ENCODE results near the gene ARHGAP42.

The ARHGAP42 gene

GRCh38 chr11:100761841-100762240 is 74.8 kb downstream of the ARHGAP42 start:
- DNase-seq: no peak

- DNase-seq: no peak
These were observed 79.7 kb downstream of the ARHGAP42 start for GRCh38 chr11:100766764-100767163.

GRCh38 chr11:100769165-100769564 is 82.1 kb downstream of the ARHGAP42 start:
- no peak for DNase-seq

- no peak for DNase-seq
These were observed 82.5 kb downstream of the ARHGAP42 start for GRCh38 chr11:100769617-100770016.

GRCh38 chr11:100774132-100774531 is 87.0 kb downstream of the ARHGAP42 start:
- no peak for DNase-seq

DNA sequence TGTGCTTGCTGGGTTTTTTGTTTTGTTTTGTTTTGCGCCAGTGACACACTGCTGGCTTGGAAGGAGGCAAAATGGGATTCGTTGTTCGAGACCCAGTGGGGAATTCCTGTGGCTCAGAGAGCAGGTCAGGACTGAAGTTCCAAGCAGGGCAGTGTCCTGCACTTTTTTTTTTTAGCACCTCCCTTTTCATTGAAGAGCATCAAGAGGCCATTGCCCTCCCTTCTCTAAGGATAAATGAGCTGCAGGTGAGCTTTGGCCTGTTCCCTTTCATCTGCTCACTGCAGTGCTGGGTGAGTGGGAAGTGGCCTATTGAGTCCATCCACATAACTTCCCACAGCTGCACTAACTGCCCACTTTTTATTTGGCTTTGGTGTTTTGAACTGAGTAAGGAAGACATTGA is 87.8 kb downstream of the ARHGAP42 start:
- DNase-seq: no peak

DNA sequence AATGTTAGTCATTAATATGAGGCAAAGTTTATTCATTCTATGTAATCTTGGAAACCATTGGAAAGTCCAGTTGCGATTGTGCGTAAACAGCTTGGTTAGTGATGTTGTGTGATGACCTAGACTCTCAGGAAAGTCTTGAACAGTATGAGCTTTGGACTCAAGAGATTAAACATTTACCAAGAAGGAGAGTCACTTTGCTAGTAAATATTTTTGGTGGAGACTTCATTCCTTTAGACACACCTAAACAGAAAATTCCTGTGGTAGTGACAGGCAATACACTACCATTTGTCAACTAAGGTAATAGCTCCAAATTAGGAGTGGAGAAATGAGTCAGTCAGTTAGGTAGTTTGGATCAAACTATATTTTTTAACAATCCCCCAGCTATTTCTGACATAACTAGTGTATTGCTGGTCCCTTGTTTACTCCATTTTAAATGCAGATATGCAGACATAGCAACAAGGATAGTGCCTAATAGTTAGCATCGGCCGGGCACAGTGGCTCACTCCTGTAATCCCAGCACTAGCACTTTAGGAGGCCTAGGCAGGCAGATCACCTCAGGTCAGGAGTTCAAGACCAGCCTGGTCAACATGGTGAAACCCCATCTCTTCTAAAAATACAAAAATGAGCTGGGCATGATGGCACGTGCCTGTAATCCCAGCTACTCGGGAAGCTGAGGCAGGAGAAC is 89.3 kb downstream of the ARHGAP42 start:
- no peak for DNase-seq

GRCh38 chr11:100777103-100777502 is 90.0 kb downstream of the ARHGAP42 start:
- no peak for DNase-seq

GRCh38 chr11:100777736-100778135 is 90.6 kb downstream of the ARHGAP42 start:
- no peak for DNase-seq

GRCh38 chr11:100778166-100778785 is 91.2 kb downstream of the ARHGAP42 start:
- no peak for DNase-seq

- no peak for DNase-seq
These were observed 93.4 kb downstream of the ARHGAP42 start for GRCh38 chr11:100780470-100780869.

- DNase-seq: no peak
These were observed 98.3 kb downstream of the ARHGAP42 start for GRCh38 chr11:100785148-100785983.

DNA sequence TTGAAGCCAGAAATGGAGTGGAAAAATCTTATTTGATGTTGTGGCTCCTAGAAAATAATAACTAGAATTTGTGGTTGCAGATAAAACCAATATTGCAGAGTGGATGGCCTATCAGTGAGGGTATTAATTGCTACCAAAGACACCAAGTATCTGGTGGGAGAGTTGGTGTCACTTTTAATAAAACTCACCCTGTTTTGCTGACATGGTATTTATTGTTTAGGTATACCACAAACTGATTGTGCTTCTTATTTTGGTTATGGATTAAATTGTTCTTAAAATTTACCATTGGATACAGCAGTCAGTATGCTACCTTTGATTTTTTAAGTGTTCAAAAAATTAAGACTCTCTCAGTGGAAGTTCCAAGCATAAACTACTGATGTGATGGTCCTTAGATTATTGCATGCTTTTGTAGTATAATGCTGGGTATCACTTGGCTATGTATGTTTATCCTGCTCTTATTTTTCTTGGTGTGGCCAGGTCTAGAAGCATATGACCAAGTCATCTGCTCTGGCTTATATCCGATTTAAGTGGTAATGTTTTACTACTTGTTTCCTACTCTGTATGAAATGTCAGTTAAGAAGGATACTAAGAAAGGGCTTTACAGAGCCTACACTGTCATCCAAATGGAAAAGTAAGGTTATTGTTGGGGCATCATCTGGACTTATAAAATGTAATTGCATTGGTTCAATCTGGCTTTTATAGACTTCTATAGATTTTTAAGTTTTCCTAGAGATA is 101.6 kb downstream of the ARHGAP42 start:
- DNase-seq: no peak

DNA sequence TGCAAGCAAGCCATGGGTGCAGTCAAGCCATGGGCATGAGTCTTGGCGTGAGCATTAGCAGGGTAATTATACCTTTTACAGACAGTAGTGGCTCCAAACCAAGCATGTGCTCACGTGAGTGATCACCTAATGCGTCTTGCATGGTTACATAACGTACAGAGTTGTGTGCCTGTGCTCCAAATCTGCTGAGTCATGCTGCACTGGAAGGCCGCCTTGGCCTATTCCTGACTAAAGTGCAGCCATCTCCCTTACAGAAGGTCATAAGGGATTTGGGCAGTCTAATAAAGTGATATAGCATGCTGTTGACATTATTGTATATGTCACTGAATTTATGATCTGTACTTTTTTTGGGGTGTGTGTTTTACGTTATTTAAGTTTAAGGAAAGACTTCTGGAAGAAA is 102.4 kb downstream of the ARHGAP42 start:
- no peak for DNase-seq

GRCh38 chr11:100790073-100790472 is 103.0 kb downstream of the ARHGAP42 start:
- no peak for DNase-seq

DNA sequence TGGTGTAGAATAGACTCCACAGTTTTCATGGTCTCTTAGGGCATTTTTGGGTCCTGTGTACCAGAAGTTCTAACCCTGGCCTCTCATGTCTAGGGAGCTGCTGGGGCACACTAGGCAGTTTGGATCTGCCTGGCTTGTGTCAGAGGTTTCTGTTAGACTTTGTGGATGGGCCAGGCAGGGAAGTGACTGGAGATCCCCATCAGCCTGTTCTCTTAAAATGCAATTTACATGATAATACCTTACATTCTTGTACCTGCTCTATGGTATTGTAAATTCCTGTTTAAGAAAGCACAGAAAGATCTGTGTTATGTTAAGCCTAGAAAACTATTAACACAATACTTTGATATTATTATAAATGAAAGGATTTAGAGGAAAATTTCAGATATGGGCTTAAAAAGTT is 104.0 kb downstream of the ARHGAP42 start:
- DNase-seq: no peak

- no peak for DNase-seq
These were observed 104.8 kb downstream of the ARHGAP42 start for GRCh38 chr11:100791860-100792259.

DNA sequence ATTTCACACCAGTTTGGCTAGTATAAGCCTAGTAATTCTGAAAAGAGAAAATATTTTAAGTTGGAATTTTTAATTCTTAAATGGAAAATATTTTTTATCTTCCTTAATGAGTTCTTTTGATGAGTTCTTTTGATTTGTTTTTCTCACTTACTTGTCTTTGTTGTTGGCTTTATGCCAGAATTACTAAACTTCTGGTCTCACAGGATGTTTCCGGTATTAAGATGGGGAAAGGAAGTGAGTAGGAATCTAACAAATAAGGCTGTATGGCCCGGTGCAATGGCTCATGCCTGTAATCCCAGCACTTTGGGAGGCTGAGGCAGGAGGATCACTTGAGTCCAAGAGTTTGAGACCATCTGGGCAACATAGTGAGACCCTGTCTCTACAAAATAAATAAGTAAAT is 106.4 kb downstream of the ARHGAP42 start:
- DNase-seq: no peak

DNA sequence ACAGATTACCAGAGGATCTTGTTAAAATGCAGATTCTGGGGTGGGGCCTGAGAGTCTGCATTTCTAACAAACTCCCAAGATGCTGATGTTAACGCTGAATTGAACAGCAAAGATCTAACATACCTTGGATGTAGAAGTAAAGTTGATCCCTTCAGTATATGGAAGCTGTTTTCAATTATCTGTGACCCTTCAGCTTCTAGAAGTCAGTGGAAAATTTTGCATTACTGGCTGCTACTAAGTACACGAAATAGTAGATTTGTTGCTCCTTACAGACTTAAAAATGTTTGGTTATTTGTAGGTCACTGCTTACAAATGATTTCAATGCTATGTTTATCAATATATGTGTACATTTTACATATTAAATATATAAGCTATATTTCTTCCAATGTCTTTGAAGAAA is 107.4 kb downstream of the ARHGAP42 start:
- DNase-seq: no peak

GRCh38 chr11:100799445-100799844 is 112.4 kb downstream of the ARHGAP42 start:
- DNase-seq: no peak

- no peak for DNase-seq
These were observed 113.1 kb downstream of the ARHGAP42 start for GRCh38 chr11:100800202-100800601.

GRCh38 chr11:100801225-100801999 is 114.3 kb downstream of the ARHGAP42 start:
- DNase-seq: no peak

All from stimulated activated CD4-positive, alpha-beta T cell treated with anti-CD3 and anti-CD28 coated beads, Interleukin-1b, Interleukin-23, amount 100 ng/mL, for 48 hours (primary cell).